Liver (tissue), 9 donors: Measurements from ENCODE around the gene DOCK11. TPM values are rescaled to one million over a fixed set of nuclear protein-coding genes. Genes with fewer than 3 reads are reported as not detected.

Source experiments
- DNase-seq: peaks from one replicate; pipeline ENCODE4 v3.0.0-alpha.2; 2017; ENCODE audit warnings: low spot score
- H3K27ac ChIP-seq, 2 donors: one replicate each; pipeline ENCODE4 v1.7.0; 2013; ENCODE audit warnings: inconsistent platforms in 2 of 2, low read length in 2 of 2, control low read depth in 1 of 2, low read depth in 1 of 2, mild to moderate bottlenecking in 1 of 2
- H3K27me3 ChIP-seq, 4 donors: one replicate each; pipeline versions ENCODE4 v1.6.1 to v1.7.0; 2013; ENCODE audit warnings: low read length in 3 of 4, inconsistent platforms in 1 of 4, mild to moderate bottlenecking in 1 of 4, moderate library complexity in 1 of 4; ENCODE audit not compliant: control insufficient read depth in 4 of 4, insufficient read depth in 4 of 4
- H3K36me3 ChIP-seq, 4 donors: one replicate each; pipeline versions ENCODE4 v1.6.1 to v1.7.0; 2013; ENCODE audit warnings: low read length in 3 of 4, mild to moderate bottlenecking in 3 of 4, low read depth in 1 of 4, moderate library complexity in 1 of 4; ENCODE audit not compliant: control insufficient read depth in 4 of 4, insufficient read depth in 3 of 4
- H3K4me1 ChIP-seq, 4 donors: one replicate each; pipeline versions ENCODE4 v1.6.1 to v1.7.0; 2013; ENCODE audit warnings: low read length in 3 of 4, mild to moderate bottlenecking in 3 of 4, moderate library complexity in 1 of 4; ENCODE audit not compliant: control insufficient read depth in 4 of 4, insufficient read depth in 4 of 4
- H3K4me3 ChIP-seq, 3 donors: one replicate each; pipeline versions ENCODE4 v1.6.1 to v1.7.0; 2013; ENCODE audit warnings: low read length in 3 of 3, control low read depth in 1 of 3, low read depth in 1 of 3, mild to moderate bottlenecking in 1 of 3
- H3K9ac ChIP-seq, 2 donors: one replicate each; pipeline ENCODE4 v1.7.0; 2013; ENCODE audit warnings: low read length in 2 of 2, mild to moderate bottlenecking in 2 of 2, moderate library complexity in 2 of 2, control low read depth in 1 of 2, low read depth in 1 of 2
- H3K9me3 ChIP-seq, 4 donors: one replicate each; pipeline versions ENCODE4 v1.6.1 to v1.7.0; 2013; ENCODE audit warnings: low read length in 3 of 4; ENCODE audit not compliant: control insufficient read depth in 4 of 4
- FOXA1 ChIP-seq: IDR thresholded peaks from 2 replicates; pipeline ENCODE4 v1.6.1; 2016; ENCODE audit warnings: antibody characterized with exemption
- FOXA2 ChIP-seq: IDR thresholded peaks from 2 replicates; pipeline ENCODE4 v1.6.1; 2016; ENCODE audit warnings: antibody characterized with exemption
- GABPA ChIP-seq, 2 donors: IDR thresholded peaks in 1 of 2; conservative IDR thresholded peaks in 1 of 2; 2 replicates each; pipeline ENCODE4 v1.6.1; 2016; ENCODE audit warnings: antibody characterized with exemption in 2 of 2, mild to moderate bottlenecking in 1 of 2, moderate library complexity in 1 of 2
- HNF4A ChIP-seq, 2 donors: conservative IDR thresholded peaks; 2 replicates each; pipeline ENCODE4 v1.6.1; 2016; ENCODE audit warnings: antibody characterized with exemption in 2 of 2, mild to moderate bottlenecking in 2 of 2
- HNF4G ChIP-seq: IDR thresholded peaks from 2 replicates; pipeline ENCODE4 v1.6.1; 2016; ENCODE audit warnings: antibody characterized with exemption
- JUND ChIP-seq, 2 donors: IDR thresholded peaks; 2 replicates each; pipeline ENCODE4 v1.6.1; 2016; ENCODE audit warnings: antibody characterized with exemption in 2 of 2
- NR2F2 ChIP-seq: IDR thresholded peaks from 2 replicates; pipeline ENCODE4 v1.6.1; 2016; ENCODE audit warnings: antibody characterized with exemption
- RAD21 ChIP-seq, 2 donors: IDR thresholded peaks; 2 replicates each; pipeline ENCODE4 v1.6.1; 2016; ENCODE audit warnings: antibody characterized with exemption in 2 of 2, mild to moderate bottlenecking in 2 of 2
- RXRA ChIP-seq, 2 donors: IDR thresholded peaks; 2 replicates each; pipeline ENCODE4 v1.6.1; 2017 to 2018; ENCODE audit warnings: antibody characterized with exemption in 2 of 2, mild to moderate bottlenecking in 1 of 2
- SP1 ChIP-seq: IDR thresholded peaks from 2 replicates; pipeline ENCODE4 v1.6.1; 2018; ENCODE audit warnings: antibody characterized with exemption, mild to moderate bottlenecking
- TAF1 ChIP-seq: conservative IDR thresholded peaks from 2 replicates; pipeline ENCODE4 v1.6.1; 2016; ENCODE audit warnings: antibody characterized with exemption, mild to moderate bottlenecking
- YY1 ChIP-seq: IDR thresholded peaks from 2 replicates; pipeline ENCODE4 v1.6.1; 2016; ENCODE audit warnings: antibody characterized with exemption, mild to moderate bottlenecking
- WGBS: extraction: QIAGEN DNeasy Blood & Tissue Kit; methylation state at CpG from one replicate; pipeline ENCODE4 v1.1.7; 2013; 5-methylcytosine and 5-hydroxymethylcytosine counted together
- polyA plus RNA-seq, 2 donors: library from polyadenylated mRNA; stranded (reverse) in 1 of 2; unstranded in 1 of 2; fragments of 200-250 nt in 1 of 2; fragments of >200 nt in 1 of 2; fragmentation: Nextera tagmentation in 1 of 2; extraction: Ambion mirVana in 1 of 2; gene quantifications; one replicate each; pipeline versions ENCODE4 v1.2.1 to v1.2.3, GENCODE V29; 2013 to 2015
- total RNA-seq, 2 donors: library from RNA; depleted of rRNA; stranded (reverse); fragments of >200 nt; gene quantifications; one replicate each; pipeline ENCODE4 v1.2.3, GENCODE V29; 2014
- TF ChIP-seq, protein P1 (sequence below): IDR thresholded peaks from 2 replicates; pipeline ENCODE4 v1.6.1; 2016; ENCODE audit warnings: antibody characterized with exemption, mild to moderate bottlenecking
- TF ChIP-seq, protein P2 (sequence below): IDR thresholded peaks from 2 replicates; pipeline ENCODE4 v1.6.1; 2016; ENCODE audit warnings: antibody characterized with exemption
- TF ChIP-seq, protein P3 (sequence below): fragments of 150-350 bp; IDR thresholded peaks from 2 replicates; pipeline ENCODE4 v1.5.1; 2017; ENCODE audit warnings: improper control_type of control experiment, low read depth, low read length; ENCODE audit not compliant: missing input control
- TF ChIP-seq, protein P4 (sequence below): IDR thresholded peaks from 2 replicates; pipeline ENCODE4 v1.6.1; 2016; ENCODE audit warnings: antibody characterized with exemption
- TF ChIP-seq, protein P5 (sequence below): IDR thresholded peaks from 2 replicates; pipeline ENCODE4 v1.6.1; 2016; ENCODE audit warnings: antibody characterized with exemption
- donor health status: healthy.
- donor health status: healthy.
- donor health status: healthy.
- donor health status: healthy.
- donor health status: healthy.

The DOCK11 gene
- total and polyA plus RNA-seq, 4 donors: 1.3 to 9.3 (median 3.7) TPM

DNA sequence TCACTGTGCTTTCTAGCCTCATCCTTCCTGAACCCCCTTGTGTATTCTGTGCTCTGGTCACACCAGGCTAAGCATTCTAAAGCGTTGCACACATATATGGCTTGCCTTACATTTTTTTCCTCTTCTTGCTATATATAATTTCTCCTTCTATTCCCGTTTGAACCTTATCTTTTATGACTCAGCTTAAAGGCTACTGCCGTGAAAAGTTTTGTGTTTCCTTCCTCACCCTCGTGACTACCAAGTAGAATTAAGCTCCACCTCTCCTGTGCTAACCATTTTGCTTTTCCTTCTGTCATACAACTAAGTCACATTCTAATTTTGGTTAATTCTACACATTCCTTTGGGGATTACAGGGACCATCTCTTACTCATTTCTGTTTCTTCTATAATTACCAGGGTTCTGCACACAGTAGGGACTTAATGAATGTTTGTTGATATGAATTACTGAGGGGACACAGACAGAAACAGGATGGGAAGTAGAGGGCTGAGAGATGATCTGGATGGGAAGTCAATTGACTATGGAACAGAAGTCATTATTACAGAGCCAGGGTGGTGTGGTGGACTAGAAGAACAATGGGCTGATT lies 67.1 kb downstream of the DOCK11 start:
- Histone ChIP-seq H3K9ac (no peak overlapping the region), H3K27me3 (no peaks in the 10 kb centered on the region), H3K4me1 (no peaks in the 10 kb centered on the region), H3K9me3 (no peaks in the 10 kb centered on the region), H3K36me3 (no peaks in the 10 kb centered on the region), H3K27ac (no peak overlapping the region), H3K4me3 (no peak overlapping the region)
- no peak for DNase-seq
- WGBS: 68% methylated on average over 4 of the region's 4 CpGs
- TF ChIP-seq SP1 (no peak), GABPA (IDR thresholded peaks at IDR 0.05 in 1 of 2, conservative IDR thresholded peaks at IDR 0.05 in 1 of 2) (no peak), RAD21 (IDR thresholded peaks at IDR 0.05) (no peak), TAF1 (no peak), RXRA (IDR thresholded peaks at IDR 0.05) (no peak), FOXA1 (no peak), YY1 (no peak), JUND (IDR thresholded peaks at IDR 0.05) (no peak), FOXA2 (no peak), HNF4A (conservative IDR thresholded peaks at IDR 0.05) (no peak), HNF4G (no peak)
- TF ChIP-seq, protein P1, sequence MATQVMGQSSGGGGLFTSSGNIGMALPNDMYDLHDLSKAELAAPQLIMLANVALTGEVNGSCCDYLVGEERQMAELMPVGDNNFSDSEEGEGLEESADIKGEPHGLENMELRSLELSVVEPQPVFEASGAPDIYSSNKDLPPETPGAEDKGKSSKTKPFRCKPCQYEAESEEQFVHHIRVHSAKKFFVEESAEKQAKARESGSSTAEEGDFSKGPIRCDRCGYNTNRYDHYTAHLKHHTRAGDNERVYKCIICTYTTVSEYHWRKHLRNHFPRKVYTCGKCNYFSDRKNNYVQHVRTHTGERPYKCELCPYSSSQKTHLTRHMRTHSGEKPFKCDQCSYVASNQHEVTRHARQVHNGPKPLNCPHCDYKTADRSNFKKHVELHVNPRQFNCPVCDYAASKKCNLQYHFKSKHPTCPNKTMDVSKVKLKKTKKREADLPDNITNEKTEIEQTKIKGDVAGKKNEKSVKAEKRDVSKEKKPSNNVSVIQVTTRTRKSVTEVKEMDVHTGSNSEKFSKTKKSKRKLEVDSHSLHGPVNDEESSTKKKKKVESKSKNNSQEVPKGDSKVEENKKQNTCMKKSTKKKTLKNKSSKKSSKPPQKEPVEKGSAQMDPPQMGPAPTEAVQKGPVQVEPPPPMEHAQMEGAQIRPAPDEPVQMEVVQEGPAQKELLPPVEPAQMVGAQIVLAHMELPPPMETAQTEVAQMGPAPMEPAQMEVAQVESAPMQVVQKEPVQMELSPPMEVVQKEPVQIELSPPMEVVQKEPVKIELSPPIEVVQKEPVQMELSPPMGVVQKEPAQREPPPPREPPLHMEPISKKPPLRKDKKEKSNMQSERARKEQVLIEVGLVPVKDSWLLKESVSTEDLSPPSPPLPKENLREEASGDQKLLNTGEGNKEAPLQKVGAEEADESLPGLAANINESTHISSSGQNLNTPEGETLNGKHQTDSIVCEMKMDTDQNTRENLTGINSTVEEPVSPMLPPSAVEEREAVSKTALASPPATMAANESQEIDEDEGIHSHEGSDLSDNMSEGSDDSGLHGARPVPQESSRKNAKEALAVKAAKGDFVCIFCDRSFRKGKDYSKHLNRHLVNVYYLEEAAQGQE: no peak
- TF ChIP-seq, protein P2, sequence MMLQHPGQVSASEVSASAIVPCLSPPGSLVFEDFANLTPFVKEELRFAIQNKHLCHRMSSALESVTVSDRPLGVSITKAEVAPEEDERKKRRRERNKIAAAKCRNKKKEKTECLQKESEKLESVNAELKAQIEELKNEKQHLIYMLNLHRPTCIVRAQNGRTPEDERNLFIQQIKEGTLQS: no peak
- TF ChIP-seq, protein P3, sequence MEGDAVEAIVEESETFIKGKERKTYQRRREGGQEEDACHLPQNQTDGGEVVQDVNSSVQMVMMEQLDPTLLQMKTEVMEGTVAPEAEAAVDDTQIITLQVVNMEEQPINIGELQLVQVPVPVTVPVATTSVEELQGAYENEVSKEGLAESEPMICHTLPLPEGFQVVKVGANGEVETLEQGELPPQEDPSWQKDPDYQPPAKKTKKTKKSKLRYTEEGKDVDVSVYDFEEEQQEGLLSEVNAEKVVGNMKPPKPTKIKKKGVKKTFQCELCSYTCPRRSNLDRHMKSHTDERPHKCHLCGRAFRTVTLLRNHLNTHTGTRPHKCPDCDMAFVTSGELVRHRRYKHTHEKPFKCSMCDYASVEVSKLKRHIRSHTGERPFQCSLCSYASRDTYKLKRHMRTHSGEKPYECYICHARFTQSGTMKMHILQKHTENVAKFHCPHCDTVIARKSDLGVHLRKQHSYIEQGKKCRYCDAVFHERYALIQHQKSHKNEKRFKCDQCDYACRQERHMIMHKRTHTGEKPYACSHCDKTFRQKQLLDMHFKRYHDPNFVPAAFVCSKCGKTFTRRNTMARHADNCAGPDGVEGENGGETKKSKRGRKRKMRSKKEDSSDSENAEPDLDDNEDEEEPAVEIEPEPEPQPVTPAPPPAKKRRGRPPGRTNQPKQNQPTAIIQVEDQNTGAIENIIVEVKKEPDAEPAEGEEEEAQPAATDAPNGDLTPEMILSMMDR: no peak
- TF ChIP-seq, protein P4, sequence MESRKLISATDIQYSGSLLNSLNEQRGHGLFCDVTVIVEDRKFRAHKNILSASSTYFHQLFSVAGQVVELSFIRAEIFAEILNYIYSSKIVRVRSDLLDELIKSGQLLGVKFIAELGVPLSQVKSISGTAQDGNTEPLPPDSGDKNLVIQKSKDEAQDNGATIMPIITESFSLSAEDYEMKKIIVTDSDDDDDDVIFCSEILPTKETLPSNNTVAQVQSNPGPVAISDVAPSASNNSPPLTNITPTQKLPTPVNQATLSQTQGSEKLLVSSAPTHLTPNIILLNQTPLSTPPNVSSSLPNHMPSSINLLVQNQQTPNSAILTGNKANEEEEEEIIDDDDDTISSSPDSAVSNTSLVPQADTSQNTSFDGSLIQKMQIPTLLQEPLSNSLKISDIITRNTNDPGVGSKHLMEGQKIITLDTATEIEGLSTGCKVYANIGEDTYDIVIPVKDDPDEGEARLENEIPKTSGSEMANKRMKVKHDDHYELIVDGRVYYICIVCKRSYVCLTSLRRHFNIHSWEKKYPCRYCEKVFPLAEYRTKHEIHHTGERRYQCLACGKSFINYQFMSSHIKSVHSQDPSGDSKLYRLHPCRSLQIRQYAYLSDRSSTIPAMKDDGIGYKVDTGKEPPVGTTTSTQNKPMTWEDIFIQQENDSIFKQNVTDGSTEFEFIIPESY: no peak
- TF ChIP-seq, protein P5, sequence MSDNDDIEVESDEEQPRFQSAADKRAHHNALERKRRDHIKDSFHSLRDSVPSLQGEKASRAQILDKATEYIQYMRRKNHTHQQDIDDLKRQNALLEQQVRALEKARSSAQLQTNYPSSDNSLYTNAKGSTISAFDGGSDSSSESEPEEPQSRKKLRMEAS: no peak

DNA sequence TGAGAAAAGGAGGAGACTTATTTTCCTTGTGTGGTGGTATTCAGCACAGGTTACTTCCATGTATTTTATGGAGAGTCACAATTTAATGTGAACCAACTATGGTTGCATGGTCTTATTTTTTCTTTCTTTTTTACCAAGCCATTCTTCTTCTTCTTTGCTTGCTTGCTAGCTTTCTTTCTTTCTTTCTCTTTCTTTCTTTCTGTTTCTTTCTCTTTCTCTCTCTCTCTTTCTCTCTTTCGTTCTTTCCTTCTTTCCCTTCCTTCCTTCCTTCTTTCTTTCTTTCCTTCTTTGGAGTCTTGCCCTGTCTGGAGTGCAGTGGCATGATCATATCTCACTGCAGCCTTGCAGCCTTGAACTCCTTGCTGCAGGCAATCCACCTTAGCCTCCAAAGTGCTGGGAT lies 68.9 kb downstream of the DOCK11 start:
- Histone ChIP-seq H3K9me3 (no peaks in the 10 kb centered on the region), H3K36me3 (no peaks in the 10 kb centered on the region), H3K4me1 (no peaks in the 10 kb centered on the region), H3K4me3 (no peak overlapping the region), H3K9ac (no peak overlapping the region), H3K27ac (no peak overlapping the region), H3K27me3 (no peaks in the 10 kb centered on the region)
- WGBS: 88% methylated on average over 1 of the region's 1 CpG
- no peak for DNase-seq
- TF ChIP-seq NR2F2 (no peak), HNF4A (conservative IDR thresholded peaks at IDR 0.05) (no peak), FOXA1 (no peak), HNF4G (no peak), RAD21 (IDR thresholded peaks at IDR 0.05) (no peak), SP1 (no peak), JUND (IDR thresholded peaks at IDR 0.05) (no peak), TAF1 (no peak), FOXA2 (no peak)
- TF ChIP-seq, protein P3: no peak
- TF ChIP-seq, protein P5: no peak
- TF ChIP-seq, protein P2: no peak
- TF ChIP-seq, protein P4: no peak
